Measurements from ENCODE around the gene ZNF529.

DNA sequence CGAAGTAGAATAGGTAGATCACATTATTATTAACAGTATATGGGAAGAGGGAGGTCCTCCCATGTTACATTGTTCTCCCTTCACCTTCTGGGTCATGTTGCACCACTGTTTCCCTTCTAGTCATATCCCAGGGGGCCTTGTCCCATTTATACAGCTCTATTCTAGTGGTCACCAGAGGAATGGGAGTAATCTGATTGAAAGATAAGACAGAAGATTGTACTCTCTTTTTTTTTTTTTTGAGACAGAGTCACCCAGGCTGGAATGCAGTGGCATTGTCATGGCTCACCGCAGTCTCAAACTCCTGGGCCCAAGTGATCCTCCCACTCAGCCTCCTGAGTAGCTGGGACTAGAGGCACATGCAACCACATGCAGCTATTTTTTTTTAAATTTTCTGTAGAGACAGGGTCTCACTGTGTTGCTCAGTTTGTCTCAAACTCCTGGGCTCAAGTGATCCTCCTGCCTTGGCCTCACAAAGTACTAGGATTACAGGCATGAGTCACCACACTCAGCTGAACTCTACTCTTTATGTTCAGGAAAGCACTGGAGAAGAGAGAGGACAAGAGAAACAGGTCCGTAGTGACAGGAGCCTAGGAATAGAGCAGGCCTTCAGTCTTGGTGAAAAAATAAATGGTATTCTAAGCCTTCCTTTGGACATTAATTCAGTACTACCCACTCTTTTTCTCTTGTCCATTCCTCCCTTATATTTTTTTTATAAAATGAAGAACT, 4.3 kb upstream of the ZNF529 start:
- no peak for TF ChIP-seq EZH2 (IDR thresholded peaks at IDR 0.05; ENCODE audit: low read depth)
- TF ChIP-seq, protein P1, sequence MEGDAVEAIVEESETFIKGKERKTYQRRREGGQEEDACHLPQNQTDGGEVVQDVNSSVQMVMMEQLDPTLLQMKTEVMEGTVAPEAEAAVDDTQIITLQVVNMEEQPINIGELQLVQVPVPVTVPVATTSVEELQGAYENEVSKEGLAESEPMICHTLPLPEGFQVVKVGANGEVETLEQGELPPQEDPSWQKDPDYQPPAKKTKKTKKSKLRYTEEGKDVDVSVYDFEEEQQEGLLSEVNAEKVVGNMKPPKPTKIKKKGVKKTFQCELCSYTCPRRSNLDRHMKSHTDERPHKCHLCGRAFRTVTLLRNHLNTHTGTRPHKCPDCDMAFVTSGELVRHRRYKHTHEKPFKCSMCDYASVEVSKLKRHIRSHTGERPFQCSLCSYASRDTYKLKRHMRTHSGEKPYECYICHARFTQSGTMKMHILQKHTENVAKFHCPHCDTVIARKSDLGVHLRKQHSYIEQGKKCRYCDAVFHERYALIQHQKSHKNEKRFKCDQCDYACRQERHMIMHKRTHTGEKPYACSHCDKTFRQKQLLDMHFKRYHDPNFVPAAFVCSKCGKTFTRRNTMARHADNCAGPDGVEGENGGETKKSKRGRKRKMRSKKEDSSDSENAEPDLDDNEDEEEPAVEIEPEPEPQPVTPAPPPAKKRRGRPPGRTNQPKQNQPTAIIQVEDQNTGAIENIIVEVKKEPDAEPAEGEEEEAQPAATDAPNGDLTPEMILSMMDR (conservative IDR thresholded peaks at IDR 0.05) = no peak
